Embryonic facial prominence (tissue), 1 donor: Measurements from ENCODE around the gene PTGFRN.

ENCODE experiments used
- DNase-seq: peaks from one replicate; pipeline ENCODE4 v3.0.0-alpha.2; 2016; ENCODE audit errors: extremely low spot score

The PTGFRN gene

GRCh38 chr1:117000142-117000541, 90.4 kb downstream of the PTGFRN start:
- DNase-seq: no peak

GRCh38 chr1:117001254-117001927, 91.7 kb downstream of the PTGFRN start, which contains the start of gene CD101:
Gene CD101, plus strand, starts transcription at chr1:117001760. Its CDS starts 58 bp downstream, at chr1:117001818.
- DNase-seq: no peak

DNA sequence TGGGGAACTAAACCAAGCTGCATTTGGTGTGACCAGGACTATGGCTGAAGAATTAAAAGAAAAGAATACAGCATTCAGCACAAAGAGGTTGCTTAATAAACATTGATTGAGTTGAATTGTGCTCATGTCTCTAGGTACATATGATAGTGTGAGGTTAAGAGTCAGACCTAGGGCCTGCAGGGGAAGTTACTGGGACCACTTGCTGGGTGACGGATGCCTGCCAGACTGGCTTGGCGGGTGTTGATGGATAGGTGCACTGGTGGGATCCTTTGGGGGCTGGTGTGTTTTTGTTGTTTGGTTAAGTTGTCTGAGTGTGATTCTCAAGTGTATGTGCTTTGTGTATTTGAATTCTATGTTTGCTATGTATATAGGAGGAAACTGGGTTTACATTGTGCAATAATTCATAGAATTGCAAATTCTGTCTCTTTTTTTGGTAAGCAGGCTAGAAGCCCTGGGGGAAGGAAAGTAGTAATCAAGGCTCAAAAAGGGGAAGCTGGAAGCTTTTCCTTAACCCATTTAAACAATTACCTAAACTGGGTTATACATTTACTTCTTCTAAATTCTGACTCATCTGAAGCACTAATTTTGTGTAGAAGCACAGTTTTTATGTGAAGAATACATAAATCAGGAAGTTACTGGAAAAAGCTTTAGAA, 93.6 kb downstream of the PTGFRN start:
- no peak for DNase-seq

DNA sequence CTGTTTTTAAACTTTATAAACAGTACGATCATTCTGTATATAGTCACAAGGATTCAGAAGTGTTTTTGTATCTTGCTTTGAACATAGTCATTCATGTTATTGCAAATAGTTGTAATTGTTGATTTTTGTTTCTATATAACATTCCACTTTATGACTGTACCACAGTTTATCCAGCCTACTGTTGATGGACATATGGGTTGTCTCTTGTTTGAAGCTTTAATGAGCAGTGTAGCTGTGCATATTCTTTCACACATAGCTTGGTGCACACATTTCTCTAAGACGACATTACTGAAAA, 98.0 kb downstream of the PTGFRN start:
- no peak for DNase-seq

- DNase-seq: no peak
These were observed 98.9 kb downstream of the PTGFRN start for GRCh38 chr1:117008656-117009055.

- DNase-seq: no peak
These were observed 99.4 kb downstream of the PTGFRN start for GRCh38 chr1:117009132-117009531.

GRCh38 chr1:117010310-117010969, 100.7 kb downstream of the PTGFRN start:
- DNase-seq: no peak

DNA sequence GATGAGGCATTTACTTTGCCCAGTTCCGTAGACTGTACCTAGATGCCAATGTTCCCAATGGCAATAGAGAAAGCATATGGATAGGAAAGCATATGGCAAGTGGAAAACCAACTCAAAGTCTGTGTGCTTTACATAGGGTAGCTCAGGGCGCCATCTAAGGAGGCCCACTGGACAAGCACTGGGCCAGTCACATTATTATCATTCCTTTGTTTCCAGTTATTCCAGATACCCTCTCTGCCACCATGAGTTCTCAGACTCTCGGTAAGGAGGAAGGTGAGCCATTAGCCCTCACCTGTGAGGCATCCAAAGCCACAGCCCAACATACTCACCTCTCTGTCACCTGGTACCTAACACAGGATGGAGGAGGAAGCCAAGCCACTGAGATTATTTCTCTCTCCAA, 101.6 kb downstream of the PTGFRN start:
- no peak for DNase-seq

- DNase-seq: no peak
These were observed 103.7 kb downstream of the PTGFRN start for GRCh38 chr1:117013309-117013858.

DNA sequence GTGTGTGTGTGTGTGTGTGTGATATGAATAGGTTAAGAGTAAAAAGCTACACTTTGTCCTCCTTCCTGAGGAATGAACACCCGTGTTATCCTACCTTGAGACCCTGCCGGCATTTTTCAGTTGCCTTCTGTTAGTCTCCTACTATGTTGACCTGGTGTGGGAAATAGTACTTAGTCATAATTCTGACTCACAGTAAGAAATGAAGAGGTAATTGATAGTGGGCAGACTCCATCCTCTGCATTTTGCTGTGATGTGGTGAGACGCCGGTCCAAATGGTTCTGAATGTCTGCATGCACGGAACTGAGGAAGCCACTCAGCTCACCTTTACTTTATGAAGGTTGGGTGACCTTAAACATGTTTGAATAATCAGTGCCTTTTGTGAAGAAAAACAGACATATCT, 104.5 kb downstream of the PTGFRN start:
- DNase-seq: no peak

DNA sequence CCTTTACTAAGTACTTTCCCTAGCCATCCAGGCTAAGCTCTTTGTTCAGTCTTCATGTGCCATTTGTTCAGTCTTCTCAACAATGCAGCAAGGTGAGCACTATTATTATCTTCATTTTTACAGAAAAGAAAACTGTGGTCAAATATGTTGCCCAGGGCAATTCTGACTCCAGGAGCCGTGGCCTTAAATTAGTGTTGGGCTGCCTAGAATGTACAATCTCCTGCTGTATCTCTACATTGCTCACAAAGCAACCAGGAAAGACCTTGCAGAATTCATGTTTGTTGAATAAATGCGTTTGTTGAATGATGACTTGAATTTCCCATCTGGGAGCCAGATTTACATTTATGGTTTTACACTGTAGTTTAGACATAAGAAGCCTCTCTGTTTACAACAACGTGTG, 106.0 kb downstream of the PTGFRN start:
- DNase-seq: no peak

DNA sequence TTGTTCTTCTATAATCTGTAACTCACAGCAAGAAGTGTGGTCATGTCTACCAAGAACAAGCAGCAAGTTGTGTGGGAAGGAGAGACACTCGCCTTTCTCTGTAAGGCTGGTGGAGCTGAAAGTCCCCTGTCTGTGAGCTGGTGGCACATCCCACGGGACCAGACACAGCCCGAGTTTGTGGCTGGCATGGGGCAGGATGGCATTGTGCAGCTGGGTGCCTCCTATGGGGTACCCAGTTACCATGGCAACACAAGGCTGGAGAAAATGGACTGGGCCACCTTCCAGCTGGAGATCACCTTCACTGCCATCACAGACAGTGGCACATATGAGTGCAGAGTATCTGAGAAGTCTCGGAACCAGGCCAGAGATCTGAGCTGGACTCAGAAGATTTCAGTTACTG, 107.3 kb downstream of the PTGFRN start:
- DNase-seq: no peak

DNA sequence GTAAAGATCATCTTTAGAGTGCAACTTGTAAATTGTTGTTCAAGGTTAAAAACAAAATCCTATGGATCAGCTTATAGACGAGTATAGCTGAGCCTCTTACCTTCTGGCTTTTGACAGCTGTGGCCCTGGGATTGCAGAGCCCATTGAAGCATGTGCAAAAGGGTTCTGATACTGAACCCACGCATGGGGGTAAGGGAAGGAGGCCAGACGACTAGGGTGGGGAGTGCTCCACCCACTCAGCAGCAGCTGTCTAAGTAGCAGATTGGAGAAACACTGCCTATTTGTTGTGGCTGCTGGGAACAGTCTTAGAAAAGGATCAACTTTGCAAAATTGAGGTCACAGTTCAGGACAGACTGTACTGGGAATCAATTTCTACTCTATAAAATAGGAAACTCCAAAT, 107.9 kb downstream of the PTGFRN start:
- no peak for DNase-seq

- no peak for DNase-seq
These were observed 110.9 kb downstream of the PTGFRN start for GRCh38 chr1:117020526-117021156.

DNA sequence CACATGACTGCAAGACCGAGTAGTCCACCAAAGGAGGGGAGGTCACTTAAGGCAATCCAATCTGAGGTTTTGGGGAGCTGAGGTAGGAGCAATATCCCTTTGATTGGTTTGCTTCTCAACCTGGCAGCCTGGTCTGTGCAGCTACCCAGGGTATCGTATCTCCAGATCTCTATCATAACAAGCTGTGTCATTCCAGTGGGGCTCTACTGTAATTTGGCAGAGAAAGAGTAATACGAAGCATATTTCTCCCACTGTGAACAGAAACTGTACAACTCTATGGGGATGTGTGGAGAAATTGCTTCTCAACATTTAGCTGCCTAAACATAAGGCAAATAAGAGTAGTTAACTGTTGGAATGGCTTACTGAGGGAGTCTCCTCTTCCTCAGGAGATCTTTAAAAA, 112.4 kb downstream of the PTGFRN start:
- no peak for DNase-seq

DNA sequence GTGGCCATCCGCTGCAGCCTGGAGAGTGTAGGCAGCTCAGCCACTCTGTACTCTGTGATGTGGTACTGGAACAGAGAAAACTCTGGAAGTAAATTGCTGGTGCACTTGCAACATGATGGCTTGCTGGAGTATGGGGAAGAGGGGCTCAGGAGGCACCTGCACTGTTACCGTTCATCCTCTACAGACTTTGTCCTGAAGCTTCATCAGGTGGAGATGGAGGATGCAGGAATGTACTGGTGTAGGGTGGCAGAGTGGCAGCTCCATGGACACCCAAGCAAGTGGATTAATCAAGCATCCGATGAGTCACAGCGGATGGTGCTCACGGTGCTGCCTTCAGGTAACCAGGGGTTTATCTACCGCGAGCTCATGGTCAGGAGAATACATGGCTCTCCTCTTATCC, 115.9 kb downstream of the PTGFRN start:
- DNase-seq: no peak

GRCh38 chr1:117026361-117026760, 116.6 kb downstream of the PTGFRN start:
- no peak for DNase-seq

DNA sequence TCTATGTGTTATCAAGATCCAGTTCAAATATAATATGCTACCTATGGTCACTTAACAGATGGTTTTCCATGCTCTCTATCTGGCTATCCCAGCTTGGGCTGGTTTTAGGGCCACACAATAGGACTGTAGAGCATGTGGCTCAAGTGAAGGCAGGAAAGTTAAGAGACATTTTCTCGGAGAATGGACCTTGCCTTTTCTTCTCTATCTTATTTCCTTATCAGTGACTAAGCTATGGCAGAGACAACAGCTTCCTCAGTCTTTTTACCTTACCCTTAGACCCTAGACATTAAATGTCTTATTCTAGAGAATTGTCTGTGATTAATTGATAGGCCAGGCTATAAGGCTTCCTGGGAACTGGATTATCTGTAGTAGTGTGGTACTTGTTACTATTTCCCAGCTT, 120.0 kb downstream of the PTGFRN start:
- DNase-seq: no peak

GRCh38 chr1:117030271-117030877, 120.7 kb downstream of the PTGFRN start:
- no peak for DNase-seq

DNA sequence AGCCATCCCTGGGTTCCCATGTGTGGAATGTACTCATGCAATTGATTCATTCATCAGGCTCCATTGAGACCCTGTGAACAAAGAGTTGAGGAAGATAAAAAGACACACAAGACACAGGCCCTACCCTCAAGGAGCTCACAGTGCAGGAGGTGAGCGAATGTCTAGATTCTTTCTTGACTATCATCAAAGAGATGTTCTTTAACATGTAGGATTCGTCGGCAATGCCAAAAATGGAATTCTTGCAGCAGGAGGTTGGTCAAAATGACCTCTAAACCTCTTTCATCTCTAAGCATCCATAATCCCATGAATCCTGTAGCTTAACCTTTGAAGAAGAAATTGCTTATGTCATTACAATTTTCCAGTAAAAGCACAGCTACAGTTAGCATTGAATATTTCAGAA, 122.5 kb downstream of the PTGFRN start:
- no peak for DNase-seq

DNA sequence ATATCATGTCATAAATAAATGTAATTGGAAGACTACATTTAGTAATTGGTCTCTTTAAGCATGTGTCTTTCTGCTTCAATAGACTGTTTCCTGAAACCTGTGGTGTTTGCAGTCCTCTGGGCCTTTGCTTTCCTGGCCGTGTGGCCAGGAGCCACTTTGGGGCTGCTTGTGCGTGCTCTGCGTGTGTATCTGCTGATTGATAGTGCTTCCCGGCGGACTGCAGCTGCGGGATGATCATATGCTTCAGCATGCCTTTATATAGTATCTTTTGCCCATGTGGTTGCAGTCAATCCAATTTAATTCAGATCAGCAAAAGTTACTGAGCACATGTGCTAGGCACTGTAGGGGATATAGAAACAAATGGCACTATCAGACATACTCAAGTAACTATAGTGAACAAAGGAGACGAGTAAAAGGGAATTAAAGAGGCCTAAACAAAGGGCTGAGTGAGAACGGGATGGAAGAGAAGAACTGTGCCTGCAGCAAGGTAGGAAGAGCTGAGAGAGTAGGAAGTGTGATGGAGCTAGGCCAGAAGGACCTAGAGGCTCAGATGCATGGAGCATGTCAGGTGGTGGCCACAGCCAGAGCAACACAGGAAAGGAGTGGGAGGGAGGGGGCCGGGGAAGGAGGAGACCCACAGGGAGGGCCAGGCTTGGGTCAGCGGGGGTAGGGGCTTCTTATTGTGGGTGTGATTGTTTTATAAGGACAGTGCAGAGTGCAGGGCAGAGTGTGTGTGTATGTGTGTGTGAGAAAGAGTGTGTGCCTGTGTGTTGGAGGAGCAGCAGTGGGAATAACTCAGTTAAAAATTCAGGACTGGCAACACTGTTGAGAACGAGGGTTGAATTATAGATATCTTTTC, 123.2 kb downstream of the PTGFRN start:
- no peak for DNase-seq
